Duodenal mucosa (tissue), 2 donors: Measurements from ENCODE around the gene STK32C.

Experiments
- H3K27ac ChIP-seq: one replicate; pipeline ENCODE4 v1.7.0; 2013; ENCODE audit warnings: low read depth, low read length
- H3K27me3 ChIP-seq, 2 donors: one replicate each; pipeline ENCODE4 v1.7.0; 2013; ENCODE audit warnings: low read length in 2 of 2, control low read depth in 1 of 2; ENCODE audit not compliant: insufficient read depth in 2 of 2, control insufficient read depth in 1 of 2
- H3K36me3 ChIP-seq, 2 donors: one replicate each; pipeline ENCODE4 v1.7.0; 2013; ENCODE audit warnings: low read length in 2 of 2, control low read depth in 1 of 2; ENCODE audit not compliant: insufficient read depth in 2 of 2, control insufficient read depth in 1 of 2
- H3K4me1 ChIP-seq, 2 donors: one replicate each; pipeline ENCODE4 v1.7.0; 2013; ENCODE audit warnings: low read length in 2 of 2, control low read depth in 1 of 2; ENCODE audit not compliant: insufficient read depth in 2 of 2, control insufficient read depth in 1 of 2
- H3K4me3 ChIP-seq, 2 donors: one replicate each; pipeline ENCODE4 v1.7.0; 2013; ENCODE audit warnings: low read length in 2 of 2, low read depth in 1 of 2
- H3K9ac ChIP-seq, 2 donors: one replicate each; pipeline ENCODE4 v1.7.0; 2013; ENCODE audit warnings: low read length in 2 of 2, low read depth in 1 of 2
- H3K9me3 ChIP-seq, 2 donors: one replicate each; pipeline ENCODE4 v1.7.0; 2013; ENCODE audit warnings: low read length in 2 of 2, control low read depth in 1 of 2; ENCODE audit not compliant: control insufficient read depth in 1 of 2

Gene STK32C

GRCh38 chr10:132192076-132192975 lies 115.4 kb downstream of the STK32C start:
- Histone ChIP-seq H3K36me3 (no peaks in the 10 kb centered on the region), H3K27ac (no peak overlapping the region), H3K27me3 (peaks cover 22 to 23% of the 10 kb centered on the region in 2 donors), H3K4me1 (no peaks in the 10 kb centered on the region), H3K4me3 (no peak overlapping the region), H3K9ac (no peak overlapping the region), H3K9me3 (no peaks in the 10 kb centered on the region)

GRCh38 chr10:132189810-132190422 lies 117.8 kb downstream of the STK32C start:
- H3K27ac ChIP-seq: no peak overlapping the region
- H3K36me3 ChIP-seq: no peaks in the 10 kb centered on the region
- no peak overlapping the region for H3K4me3 ChIP-seq
- peaks cover 29% of the 10 kb centered on the region in 2 donors for H3K27me3 ChIP-seq
- H3K4me1 ChIP-seq: no peaks in the 10 kb centered on the region
- no peak overlapping the region for H3K9ac ChIP-seq
- no peaks in the 10 kb centered on the region for H3K9me3 ChIP-seq

GRCh38 chr10:132189016-132189415 lies 118.7 kb downstream of the STK32C start:
- Histone ChIP-seq H3K27ac (no peak overlapping the region), H3K4me1 (no peaks in the 10 kb centered on the region), H3K27me3 (peaks cover 29 to 34% of the 10 kb centered on the region in 2 donors), H3K9ac (no peak overlapping the region), H3K4me3 (no peak overlapping the region), H3K36me3 (no peaks in the 10 kb centered on the region), H3K9me3 (no peaks in the 10 kb centered on the region)

- H3K9me3 ChIP-seq: no peaks in the 10 kb centered on the region
- H3K27me3 ChIP-seq: peaks cover 32 to 37% of the 10 kb centered on the region in 2 donors
- H3K36me3 ChIP-seq: no peaks in the 10 kb centered on the region
- H3K4me3 ChIP-seq: no peak overlapping the region
- no peak overlapping the region for H3K9ac ChIP-seq
- no peaks in the 10 kb centered on the region for H3K4me1 ChIP-seq
- no peak overlapping the region for H3K27ac ChIP-seq
Measured at GRCh38 chr10:132188331-132188730, 119.4 kb downstream of the STK32C start.

- Histone ChIP-seq H3K36me3 (no peaks in the 10 kb centered on the region), H3K4me3 (no peak overlapping the region), H3K9ac (no peak overlapping the region), H3K4me1 (no peaks in the 10 kb centered on the region), H3K27me3 (peaks cover 35 to 44% of the 10 kb centered on the region in 2 donors), H3K9me3 (no peaks in the 10 kb centered on the region), H3K27ac (no peak overlapping the region)
Measured at GRCh38 chr10:132187430-132188138, 120.2 kb downstream of the STK32C start.

- Histone ChIP-seq H3K27me3 (peaks cover 40 to 45% of the 10 kb centered on the region in 2 donors), H3K36me3 (no peaks in the 10 kb centered on the region), H3K27ac (no peak within 1 kb of the TSS), H3K9ac (no peak within 1 kb of the TSS), H3K4me1 (no peaks in the 10 kb centered on the region), H3K4me3 (no peak within 1 kb of the TSS), H3K9me3 (no peaks in the 10 kb centered on the region)
Measured at GRCh38 chr10:132186488-132187429, 121.0 kb downstream of the STK32C start, which contains the start of gene DPYSL4. Gene DPYSL4, plus strand, starts transcription at chr10:132186948. Its CDS starts 116 bp downstream, at chr10:132187064.

GRCh38 chr10:132185601-132186487 lies 121.9 kb downstream of the STK32C start:
- H3K9me3 ChIP-seq: no peaks in the 10 kb centered on the region
- no peaks in the 10 kb centered on the region for H3K36me3 ChIP-seq
- no peak overlapping the region for H3K9ac ChIP-seq
- no peak overlapping the region for H3K27ac ChIP-seq
- no peak overlapping the region for H3K4me3 ChIP-seq
- H3K27me3 ChIP-seq: peaks cover 40 to 47% of the 10 kb centered on the region in 2 donors
- H3K4me1 ChIP-seq: no peaks in the 10 kb centered on the region

- no peak overlapping the region for H3K4me3 ChIP-seq
- no peaks in the 10 kb centered on the region for H3K36me3 ChIP-seq
- no peaks in the 10 kb centered on the region for H3K9me3 ChIP-seq
- peaks cover 37 to 47% of the 10 kb centered on the region in 2 donors for H3K27me3 ChIP-seq
- H3K27ac ChIP-seq: no peak overlapping the region
- no peak overlapping the region for H3K9ac ChIP-seq
- H3K4me1 ChIP-seq: no peaks in the 10 kb centered on the region
Measured at GRCh38 chr10:132184816-132185593, 122.7 kb downstream of the STK32C start.
